Keratinocyte (primary cell): Measurements from ENCODE around the gene INHA. TPM values are rescaled to one million over a fixed set of nuclear protein-coding genes. Genes with fewer than 3 reads are reported as not detected.

ENCODE experiments used
- DNase-seq: peaks from one replicate; pipeline ENCODE4 v3.0.0-alpha.2; 2011; ENCODE audit warnings: low read depth, missing footprints, low spot score
- FAIRE-seq: peaks from 2 replicates; lab custom pipeline; 2011; peaks lifted over from hg19 to GRCh38; lab: Jason Lieb, UNC
- H2AFZ ChIP-seq: 2 replicates; pipeline ENCODE4 v1.6.0; 2012; ENCODE audit warnings: low read length, control low read depth, inconsistent platforms; ENCODE audit not compliant: control insufficient read depth
- H3K27ac ChIP-seq: 2 replicates; pipeline ENCODE4 v1.5.1; 2011; ENCODE audit warnings: low read length; ENCODE audit not compliant: control insufficient read depth, insufficient read depth
- H3K27me3 ChIP-seq: 3 replicates; pipeline ENCODE4 v1.6.0; 2011; ENCODE audit warnings: low read length; ENCODE audit not compliant: control insufficient read depth, insufficient read depth; ENCODE audit errors: extremely low read depth
- H3K36me3 ChIP-seq, 2 experiments: 2 replicates in 1 of 2; 3 replicates in 1 of 2; pipeline ENCODE4 v1.5.1; 2011; ENCODE audit warnings: low read length in 2 of 2, mild to moderate bottlenecking in 1 of 2; ENCODE audit not compliant: control insufficient read depth in 2 of 2, insufficient read depth in 2 of 2; ENCODE audit errors: extremely low read depth in 1 of 2
- H3K4me1 ChIP-seq: 3 replicates; pipeline ENCODE4 v1.5.1; 2011; ENCODE audit warnings: low read length; ENCODE audit not compliant: control insufficient read depth, insufficient read depth; ENCODE audit errors: extremely low read depth
- H3K4me2 ChIP-seq: 3 replicates; pipeline ENCODE4 v1.6.0; 2011; ENCODE audit warnings: low read depth, low read length; ENCODE audit not compliant: control insufficient read depth, insufficient read depth; ENCODE audit errors: extremely low read depth
- H3K4me3 ChIP-seq, 3 experiments: fragments of 200-600 bp in 1 of 3; sonication (generic) in 1 of 3; 2 replicates in 2 of 3; 3 replicates in 1 of 3; pipeline ENCODE4 v1.5.1; 2011 to 2016; ENCODE audit warnings: low read length in 3 of 3, mild to moderate bottlenecking in 3 of 3, control low read depth in 2 of 3, inconsistent platforms in 1 of 3, low read depth in 1 of 3, mixed read lengths in 1 of 3, mixed run types in 1 of 3, moderate library complexity in 1 of 3; ENCODE audit not compliant: control insufficient read depth in 2 of 3, insufficient read depth in 2 of 3; ENCODE audit errors: extremely low read depth in 1 of 3
- H3K79me2 ChIP-seq: 2 replicates; pipeline ENCODE4 v1.6.0; 2012; ENCODE audit warnings: low read length; ENCODE audit not compliant: control insufficient read depth, insufficient read depth
- H3K9ac ChIP-seq: 3 replicates; pipeline ENCODE4 v1.6.0; 2011; ENCODE audit warnings: low read length; ENCODE audit not compliant: control insufficient read depth, insufficient read depth; ENCODE audit errors: extremely low read depth
- H3K9me1 ChIP-seq: 3 replicates; pipeline ENCODE4 v1.6.0; 2011; ENCODE audit warnings: low read length; ENCODE audit not compliant: control insufficient read depth, insufficient read depth; ENCODE audit errors: extremely low read depth
- H3K9me3 ChIP-seq: 2 replicates; pipeline ENCODE4 v1.5.1; 2012; ENCODE audit warnings: low read depth, low read length; ENCODE audit not compliant: control insufficient read depth
- H4K20me1 ChIP-seq: 3 replicates; pipeline ENCODE4 v1.6.0; 2011; ENCODE audit warnings: low read length; ENCODE audit not compliant: control insufficient read depth, insufficient read depth; ENCODE audit errors: extremely low read depth
- EZH2 ChIP-seq: IDR thresholded peaks from one replicate; pipeline ENCODE4 v1.6.1; 2012; ENCODE audit warnings: inconsistent platforms, mild to moderate bottlenecking, low read length, moderate library complexity
- dilution Hi-C: fragments of 300-500 bp; cut with MboI; formaldehyde crosslinking; loops from one replicate; pipeline ENCODE4 v1.7.0; 2020; ENCODE audit warnings: low sequenced_read_pairs; ENCODE audit not compliant: extremely low pct_ligation_motif_present
- polyA plus RNA-seq, 5 experiments: library from polyadenylated mRNA; depleted of rRNA in 3 of 5; stranded (reverse) in 3 of 5; stranded (forward) in 1 of 5; unstranded in 1 of 5; fragments of >200 nt; gene quantifications; 1 replicate in 1 of 5; 2 replicates in 3 of 5; 3 replicates in 1 of 5; pipeline versions ENCODE4 v1.2.1 to v1.2.3, GENCODE V29; 2011 to 2012; ENCODE audit warnings: missing spikeins in 2 of 5, low read depth in 1 of 5, low replicate concordance in 1 of 5
- TF ChIP-seq, protein P1 (sequence below), 3 experiments: IDR thresholded peaks in 1 of 3; conservative IDR thresholded peaks in 1 of 3; optimal IDR thresholded peaks in 1 of 3; 2 replicates in 2 of 3; 3 replicates in 1 of 3; pipeline versions ENCODE3 to v1.5.1; 2011; ENCODE audit warnings: low read length in 3 of 3, mild to moderate bottlenecking in 3 of 3, moderate library complexity in 2 of 3, control low read depth in 1 of 3, inconsistent platforms in 1 of 3; ENCODE audit not compliant: insufficient read depth in 2 of 3; ENCODE audit errors: extremely low read depth in 1 of 3

Gene INHA
- polyA plus RNA-seq, 1 donor (not counting 4 experiments of a cell fraction or from before 2014, with no cell fraction given) = 0.18 TPM

DNA sequence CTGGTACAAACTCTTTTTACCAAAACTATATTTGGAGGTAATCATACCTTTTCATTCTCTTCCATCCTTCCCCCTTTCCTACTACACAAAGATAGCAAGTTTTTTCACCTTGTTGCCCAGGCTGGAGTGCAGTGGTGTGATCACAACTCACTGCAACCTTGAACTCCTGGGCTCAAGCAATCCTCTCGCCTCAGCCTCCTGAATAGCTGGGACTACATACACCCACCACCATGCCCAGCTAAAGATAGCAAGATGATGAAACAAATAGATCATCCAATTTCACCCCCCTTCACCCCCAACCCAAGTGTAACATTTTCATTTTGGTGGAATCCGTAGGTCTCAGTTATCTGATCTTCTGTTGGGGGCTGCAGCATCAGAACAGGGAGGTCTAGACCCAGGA lies 21.0 kb downstream of the INHA start:
- DNase-seq (no peak), FAIRE-seq (no peak)
- no peaks in the 10 kb centered on the region for H3K36me3 ChIP-seq
- no peak overlapping the region for H3K4me3 ChIP-seq
- H3K4me1 ChIP-seq = peaks cover 5% of the 10 kb centered on the region
- no peaks in the 10 kb centered on the region for H4K20me1 ChIP-seq
- H3K27ac ChIP-seq = no peak overlapping the region
- no peaks in the 10 kb centered on the region for H3K9me1 ChIP-seq
- dilution Hi-C loops = no loop called here
- H3K4me2 ChIP-seq = no peak overlapping the region
- no peaks in the 10 kb centered on the region for H3K27me3 ChIP-seq
- TF ChIP-seq EZH2 = no peak
- TF ChIP-seq, protein P1, sequence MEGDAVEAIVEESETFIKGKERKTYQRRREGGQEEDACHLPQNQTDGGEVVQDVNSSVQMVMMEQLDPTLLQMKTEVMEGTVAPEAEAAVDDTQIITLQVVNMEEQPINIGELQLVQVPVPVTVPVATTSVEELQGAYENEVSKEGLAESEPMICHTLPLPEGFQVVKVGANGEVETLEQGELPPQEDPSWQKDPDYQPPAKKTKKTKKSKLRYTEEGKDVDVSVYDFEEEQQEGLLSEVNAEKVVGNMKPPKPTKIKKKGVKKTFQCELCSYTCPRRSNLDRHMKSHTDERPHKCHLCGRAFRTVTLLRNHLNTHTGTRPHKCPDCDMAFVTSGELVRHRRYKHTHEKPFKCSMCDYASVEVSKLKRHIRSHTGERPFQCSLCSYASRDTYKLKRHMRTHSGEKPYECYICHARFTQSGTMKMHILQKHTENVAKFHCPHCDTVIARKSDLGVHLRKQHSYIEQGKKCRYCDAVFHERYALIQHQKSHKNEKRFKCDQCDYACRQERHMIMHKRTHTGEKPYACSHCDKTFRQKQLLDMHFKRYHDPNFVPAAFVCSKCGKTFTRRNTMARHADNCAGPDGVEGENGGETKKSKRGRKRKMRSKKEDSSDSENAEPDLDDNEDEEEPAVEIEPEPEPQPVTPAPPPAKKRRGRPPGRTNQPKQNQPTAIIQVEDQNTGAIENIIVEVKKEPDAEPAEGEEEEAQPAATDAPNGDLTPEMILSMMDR (optimal IDR thresholded peaks at IDR 0.05 in 1 of 3, IDR thresholded peaks at IDR 0.05 in 1 of 3, conservative IDR thresholded peaks at IDR 0.05 in 1 of 3; ENCODE audit: extremely low read depth in 1 of 3, insufficient read depth in 2 of 3, low read length in 3 of 3) = no peak
- peaks cover 1% of the 10 kb centered on the region for H3K79me2 ChIP-seq
- H3K9ac ChIP-seq = no peak overlapping the region
- H2AFZ ChIP-seq = no peak overlapping the region
- no peaks in the 10 kb centered on the region for H3K9me3 ChIP-seq

DNA sequence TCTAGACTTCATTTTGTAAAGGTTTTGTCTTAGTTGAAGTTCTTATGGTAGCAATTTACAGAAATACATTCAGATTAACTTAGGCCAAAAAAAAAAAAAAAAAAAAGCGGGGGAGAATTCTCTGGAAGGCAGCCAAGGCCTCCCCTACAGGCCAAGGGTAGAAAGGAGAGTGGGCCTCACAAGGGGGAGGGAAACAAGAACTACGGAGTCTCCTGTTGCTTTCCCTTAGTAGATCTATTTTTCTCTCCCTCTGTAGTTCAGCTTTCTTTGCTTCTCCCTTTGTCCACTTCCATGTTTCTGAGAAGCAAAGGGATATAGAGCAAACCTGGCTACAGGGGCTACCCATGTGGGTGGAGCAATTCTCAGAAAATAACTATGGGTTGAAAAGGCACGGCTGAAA lies 23.1 kb downstream of the INHA start:
- H3K36me3 ChIP-seq = no peaks in the 10 kb centered on the region
- H3K9me3 ChIP-seq = no peaks in the 10 kb centered on the region
- H3K79me2 ChIP-seq = peaks cover 3% of the 10 kb centered on the region
- H2AFZ ChIP-seq = no peak overlapping the region
- dilution Hi-C loops = no loop called here
- FAIRE-seq (no peak), DNase-seq (no peak)
- peaks cover 8% of the 10 kb centered on the region for H3K4me1 ChIP-seq
- H3K27ac ChIP-seq = no peak overlapping the region
- no peaks in the 10 kb centered on the region for H3K9me1 ChIP-seq
- H3K4me2 ChIP-seq = no peak overlapping the region
- H3K4me3 ChIP-seq = no peak overlapping the region
- no peaks in the 10 kb centered on the region for H4K20me1 ChIP-seq
- H3K9ac ChIP-seq = no peak overlapping the region
- no peak for TF ChIP-seq EZH2
- no peaks in the 10 kb centered on the region for H3K27me3 ChIP-seq

DNA sequence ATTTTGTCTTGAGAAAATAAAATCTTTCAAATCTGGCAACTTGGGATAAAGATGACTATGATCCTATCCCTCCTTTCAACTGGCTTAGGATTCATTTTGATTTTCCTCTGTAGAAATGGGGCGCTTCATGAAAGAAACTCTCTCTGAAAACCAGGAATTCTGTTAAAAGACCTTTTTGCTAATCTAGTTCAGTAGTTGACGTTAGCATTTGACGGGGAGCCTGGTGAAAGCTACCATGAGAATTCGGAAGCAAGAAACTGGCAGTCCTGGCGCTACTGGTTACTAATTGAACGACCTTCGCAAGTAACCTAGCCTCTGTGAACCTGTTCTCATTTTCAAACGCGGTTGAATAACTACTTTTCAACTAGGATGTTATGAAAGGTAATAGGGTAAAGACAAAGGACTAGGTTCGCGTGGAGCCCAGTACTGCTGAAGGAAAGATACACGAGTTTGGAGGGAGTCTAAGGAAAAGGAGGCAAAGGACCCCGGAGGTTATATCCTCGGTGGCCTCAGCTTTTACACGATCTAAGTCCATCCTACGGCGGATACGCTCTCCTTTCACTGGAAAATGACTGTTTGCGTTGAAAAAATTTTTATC lies 24.9 kb downstream of the INHA start:
- Histone ChIP-seq H3K4me1 (peaks cover 8% of the 10 kb centered on the region), H3K9me3 (no peaks in the 10 kb centered on the region), H3K27ac (peak overlapping the region; percentile 93), H3K79me2 (peaks cover 3% of the 10 kb centered on the region), H3K4me3 (peak overlapping the region; percentile 68 to 99 (median 91)), H3K4me2 (peak overlapping the region; percentile 100), H3K27me3 (no peaks in the 10 kb centered on the region), H3K36me3 (peaks cover 4 to 7% of the 10 kb centered on the region in 2 experiments), H3K9me1 (no peaks in the 10 kb centered on the region), H2AFZ (peak overlapping the region; percentile 84), H3K9ac (peak overlapping the region; percentile 90), H4K20me1 (no peaks in the 10 kb centered on the region)
- no peak for DNase-seq
- dilution Hi-C loops = no loop called here
- peak; percentile 5 for FAIRE-seq
- no peak for TF ChIP-seq EZH2
- TF ChIP-seq, protein P1 (optimal IDR thresholded peaks at IDR 0.05 in 1 of 3, IDR thresholded peaks at IDR 0.05 in 1 of 3, conservative IDR thresholded peaks at IDR 0.05 in 1 of 3; ENCODE audit: extremely low read depth in 1 of 3, insufficient read depth in 2 of 3, low read length in 3 of 3) = no peak
